Measurements from ENCODE around the gene NCR2.

DNA sequence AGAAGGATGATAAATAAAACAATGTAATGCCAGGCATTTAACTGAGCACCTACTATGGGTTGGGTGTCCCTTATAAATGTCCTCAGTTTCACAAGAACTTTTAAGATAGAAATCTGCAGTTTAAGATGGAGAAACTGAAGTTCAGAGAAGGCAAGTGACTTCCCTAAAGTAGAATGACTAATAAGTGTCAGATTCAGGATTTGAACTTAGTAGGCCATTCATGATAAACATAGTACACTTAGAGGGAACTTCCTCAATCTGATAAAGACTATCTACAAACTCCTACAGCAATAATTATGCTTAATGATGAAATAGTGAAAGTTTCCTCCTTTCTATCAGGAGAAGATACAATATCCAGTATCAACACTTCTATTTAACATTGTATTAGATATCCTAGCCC lies 43.9 kb downstream of the NCR2 start:
- TF ChIP-seq, protein P1, sequence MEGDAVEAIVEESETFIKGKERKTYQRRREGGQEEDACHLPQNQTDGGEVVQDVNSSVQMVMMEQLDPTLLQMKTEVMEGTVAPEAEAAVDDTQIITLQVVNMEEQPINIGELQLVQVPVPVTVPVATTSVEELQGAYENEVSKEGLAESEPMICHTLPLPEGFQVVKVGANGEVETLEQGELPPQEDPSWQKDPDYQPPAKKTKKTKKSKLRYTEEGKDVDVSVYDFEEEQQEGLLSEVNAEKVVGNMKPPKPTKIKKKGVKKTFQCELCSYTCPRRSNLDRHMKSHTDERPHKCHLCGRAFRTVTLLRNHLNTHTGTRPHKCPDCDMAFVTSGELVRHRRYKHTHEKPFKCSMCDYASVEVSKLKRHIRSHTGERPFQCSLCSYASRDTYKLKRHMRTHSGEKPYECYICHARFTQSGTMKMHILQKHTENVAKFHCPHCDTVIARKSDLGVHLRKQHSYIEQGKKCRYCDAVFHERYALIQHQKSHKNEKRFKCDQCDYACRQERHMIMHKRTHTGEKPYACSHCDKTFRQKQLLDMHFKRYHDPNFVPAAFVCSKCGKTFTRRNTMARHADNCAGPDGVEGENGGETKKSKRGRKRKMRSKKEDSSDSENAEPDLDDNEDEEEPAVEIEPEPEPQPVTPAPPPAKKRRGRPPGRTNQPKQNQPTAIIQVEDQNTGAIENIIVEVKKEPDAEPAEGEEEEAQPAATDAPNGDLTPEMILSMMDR (IDR thresholded peaks at IDR 0.05), result no peak
- no peak for TF ChIP-seq RXRA (IDR thresholded peaks at IDR 0.05; ENCODE audit: borderline replicate concordance, low read depth)
- no peak for TF ChIP-seq JUND (IDR thresholded peaks at IDR 0.05)
- TF ChIP-seq, protein P2, sequence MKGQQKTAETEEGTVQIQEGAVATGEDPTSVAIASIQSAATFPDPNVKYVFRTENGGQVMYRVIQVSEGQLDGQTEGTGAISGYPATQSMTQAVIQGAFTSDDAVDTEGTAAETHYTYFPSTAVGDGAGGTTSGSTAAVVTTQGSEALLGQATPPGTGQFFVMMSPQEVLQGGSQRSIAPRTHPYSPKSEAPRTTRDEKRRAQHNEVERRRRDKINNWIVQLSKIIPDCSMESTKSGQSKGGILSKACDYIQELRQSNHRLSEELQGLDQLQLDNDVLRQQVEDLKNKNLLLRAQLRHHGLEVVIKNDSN (IDR thresholded peaks at IDR 0.05; ENCODE audit: borderline replicate concordance, low read depth), result no peak
- TF ChIP-seq SIN3A (IDR thresholded peaks at IDR 0.05; ENCODE audit: borderline replicate concordance, low read depth, low read length), result no peak
- TF ChIP-seq, protein P3, sequence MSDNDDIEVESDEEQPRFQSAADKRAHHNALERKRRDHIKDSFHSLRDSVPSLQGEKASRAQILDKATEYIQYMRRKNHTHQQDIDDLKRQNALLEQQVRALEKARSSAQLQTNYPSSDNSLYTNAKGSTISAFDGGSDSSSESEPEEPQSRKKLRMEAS (IDR thresholded peaks at IDR 0.05; ENCODE audit: low read depth), result no peak
- TF ChIP-seq, protein P4, sequence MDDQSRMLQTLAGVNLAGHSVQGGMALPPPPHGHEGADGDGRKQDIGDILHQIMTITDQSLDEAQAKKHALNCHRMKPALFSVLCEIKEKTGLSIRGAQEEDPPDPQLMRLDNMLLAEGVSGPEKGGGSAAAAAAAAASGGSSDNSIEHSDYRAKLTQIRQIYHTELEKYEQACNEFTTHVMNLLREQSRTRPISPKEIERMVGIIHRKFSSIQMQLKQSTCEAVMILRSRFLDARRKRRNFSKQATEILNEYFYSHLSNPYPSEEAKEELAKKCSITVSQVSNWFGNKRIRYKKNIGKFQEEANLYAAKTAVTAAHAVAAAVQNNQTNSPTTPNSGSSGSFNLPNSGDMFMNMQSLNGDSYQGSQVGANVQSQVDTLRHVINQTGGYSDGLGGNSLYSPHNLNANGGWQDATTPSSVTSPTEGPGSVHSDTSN (IDR thresholded peaks at IDR 0.05), result no peak

All from SK-N-SH (cell line).